Measurements from ENCODE around the gene FAM180A.

DNA sequence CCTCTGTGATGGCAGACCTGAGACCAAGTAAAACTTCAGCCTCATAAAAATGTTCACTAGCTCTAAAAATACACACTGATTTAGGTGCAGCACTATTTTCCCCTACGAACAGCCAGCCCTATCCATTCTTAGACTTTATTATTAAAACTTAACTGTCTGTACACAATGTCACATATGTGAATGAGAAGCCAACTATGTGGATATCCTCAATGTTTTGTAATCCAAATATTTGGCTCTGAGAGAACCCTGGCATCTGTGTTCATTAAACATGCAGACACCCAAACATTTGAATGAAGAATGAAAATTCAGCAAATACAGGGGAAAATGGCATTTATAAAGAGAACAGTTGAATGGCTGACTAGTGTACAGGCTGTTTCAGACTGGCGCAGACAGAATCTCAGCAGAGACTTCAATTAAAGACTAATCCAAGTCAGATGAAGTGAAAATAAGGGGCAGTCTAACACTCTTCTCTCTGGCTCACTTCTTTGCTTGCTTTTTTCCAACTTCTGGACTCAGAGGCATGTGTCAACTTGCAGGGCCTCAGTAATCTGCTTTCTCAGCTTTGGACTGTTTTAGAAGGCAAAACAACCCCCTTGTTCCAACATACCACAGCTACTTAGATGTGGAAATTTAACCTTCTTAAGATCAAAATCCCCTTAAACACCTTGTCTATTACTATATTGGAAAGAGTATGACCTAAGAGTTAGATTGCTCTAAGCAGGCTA, 47.4 kb upstream of the FAM180A start:
- TF ChIP-seq, protein P1, sequence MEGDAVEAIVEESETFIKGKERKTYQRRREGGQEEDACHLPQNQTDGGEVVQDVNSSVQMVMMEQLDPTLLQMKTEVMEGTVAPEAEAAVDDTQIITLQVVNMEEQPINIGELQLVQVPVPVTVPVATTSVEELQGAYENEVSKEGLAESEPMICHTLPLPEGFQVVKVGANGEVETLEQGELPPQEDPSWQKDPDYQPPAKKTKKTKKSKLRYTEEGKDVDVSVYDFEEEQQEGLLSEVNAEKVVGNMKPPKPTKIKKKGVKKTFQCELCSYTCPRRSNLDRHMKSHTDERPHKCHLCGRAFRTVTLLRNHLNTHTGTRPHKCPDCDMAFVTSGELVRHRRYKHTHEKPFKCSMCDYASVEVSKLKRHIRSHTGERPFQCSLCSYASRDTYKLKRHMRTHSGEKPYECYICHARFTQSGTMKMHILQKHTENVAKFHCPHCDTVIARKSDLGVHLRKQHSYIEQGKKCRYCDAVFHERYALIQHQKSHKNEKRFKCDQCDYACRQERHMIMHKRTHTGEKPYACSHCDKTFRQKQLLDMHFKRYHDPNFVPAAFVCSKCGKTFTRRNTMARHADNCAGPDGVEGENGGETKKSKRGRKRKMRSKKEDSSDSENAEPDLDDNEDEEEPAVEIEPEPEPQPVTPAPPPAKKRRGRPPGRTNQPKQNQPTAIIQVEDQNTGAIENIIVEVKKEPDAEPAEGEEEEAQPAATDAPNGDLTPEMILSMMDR (IDR thresholded peaks at IDR 0.05) = no peak
- no peak for TF ChIP-seq POLR2AphosphoS5 (IDR thresholded peaks at IDR 0.05)
- TF ChIP-seq EP300 (IDR thresholded peaks at IDR 0.05) = no peak
